PFSK-1 (cell line): ENCODE measurements around the gene LRRC14B.

Source experiments
- FOXP2 ChIP-seq: optimal IDR thresholded peaks from 2 replicates; pipeline ENCODE3; 2011; ENCODE audit warnings: borderline replicate concordance, control low read depth, inconsistent platforms; ENCODE audit not compliant: insufficient read depth; ENCODE audit errors: extremely low read length, extremely low read depth
- POLR2AphosphoS5 ChIP-seq: IDR thresholded peaks from 2 replicates; pipeline ENCODE4 v1.6.1; 2012; ENCODE audit warnings: low read depth, mild to moderate bottlenecking, control low read depth, low read length, moderate library complexity
- REST ChIP-seq, 2 experiments: IDR thresholded peaks; 2 replicates each; pipeline versions ENCODE4 v1.6.1 to v1.8.0; 2011 to 2012; ENCODE audit warnings: low read depth in 2 of 2, low read length in 2 of 2, control low read depth in 1 of 2, inconsistent platforms in 1 of 2, mild to moderate bottlenecking in 1 of 2, moderate library complexity in 1 of 2; ENCODE audit not compliant: insufficient read depth in 1 of 2
- SIN3A ChIP-seq: IDR thresholded peaks from 2 replicates; pipeline ENCODE4 v1.6.1; 2012; ENCODE audit warnings: mild to moderate bottlenecking, low read length, moderate library complexity, borderline replicate concordance; ENCODE audit not compliant: insufficient read depth
- TAF1 ChIP-seq: IDR thresholded peaks from 2 replicates; pipeline ENCODE4 v1.6.1; 2012; ENCODE audit warnings: low read length, control low read depth, borderline replicate concordance; ENCODE audit not compliant: insufficient read depth

LRRC14B gene

GRCh38 chr5:158807-159447 lies 32.4 kb upstream of the LRRC14B start:
- no peak for TF ChIP-seq SIN3A
- no peak for TF ChIP-seq FOXP2
- TF ChIP-seq POLR2AphosphoS5 = no peak
- no peak for TF ChIP-seq REST (IDR thresholded peaks at IDR 0.05; ENCODE audit: insufficient read depth in 1 of 2, low read depth in 2 of 2, low read length in 2 of 2)
- TF ChIP-seq TAF1 = no peak

GRCh38 chr5:159448-160172 lies 31.7 kb upstream of the LRRC14B start:
- no peak for TF ChIP-seq REST (IDR thresholded peaks at IDR 0.05; ENCODE audit: insufficient read depth in 1 of 2, low read depth in 2 of 2, low read length in 2 of 2)
- TF ChIP-seq TAF1 = no peak
- no peak for TF ChIP-seq POLR2AphosphoS5
- no peak for TF ChIP-seq SIN3A
- no peak for TF ChIP-seq FOXP2

GRCh38 chr5:160173-160510 lies 31.2 kb upstream of the LRRC14B start:
- no peak for TF ChIP-seq REST (IDR thresholded peaks at IDR 0.05; ENCODE audit: insufficient read depth in 1 of 2, low read depth in 2 of 2, low read length in 2 of 2)
- no peak for TF ChIP-seq SIN3A
- no peak for TF ChIP-seq POLR2AphosphoS5
- TF ChIP-seq TAF1 = no peak
- no peak for TF ChIP-seq FOXP2

GRCh38 chr5:160921-161802 lies 30.1 kb upstream of the LRRC14B start:
- TF ChIP-seq SIN3A (no peak), FOXP2 (no peak), TAF1 (no peak), POLR2AphosphoS5 (no peak), REST (IDR thresholded peaks at IDR 0.05; ENCODE audit: insufficient read depth in 1 of 2, low read depth in 2 of 2, low read length in 2 of 2) (no peak)
